Thymus (tissue), 11 donors: ENCODE measurements around the gene FAM3D. TPM values are rescaled to one million over a fixed set of nuclear protein-coding genes. Genes with fewer than 3 reads are reported as not detected.

Source experiments
- DNase-seq, 9 donors: peaks; one replicate each; pipeline ENCODE4 v3.0.0-alpha.2; 2013; ENCODE audit warnings: low spot score in 9 of 9, low read depth in 6 of 9, missing footprints in 1 of 9
- H3K27ac ChIP-seq, 2 donors: one replicate each; pipeline ENCODE4 v1.5.1; 2013; ENCODE audit warnings: control low read depth in 1 of 2, low read depth in 1 of 2, low read length in 1 of 2, mild to moderate bottlenecking in 1 of 2, moderate library complexity in 1 of 2
- H3K27me3 ChIP-seq, 2 donors: one replicate each; pipeline ENCODE4 v1.5.1; 2013; ENCODE audit warnings: low read length in 1 of 2; ENCODE audit not compliant: control insufficient read depth in 2 of 2, insufficient read depth in 1 of 2
- H3K36me3 ChIP-seq, 2 donors: one replicate each; pipeline ENCODE4 v1.5.1; 2013; ENCODE audit warnings: low read length in 1 of 2, mild to moderate bottlenecking in 1 of 2, moderate library complexity in 1 of 2; ENCODE audit not compliant: control insufficient read depth in 2 of 2, insufficient read depth in 2 of 2
- H3K4me1 ChIP-seq, 2 donors: one replicate each; pipeline ENCODE4 v1.5.1; 2013; ENCODE audit warnings: low read length in 2 of 2; ENCODE audit not compliant: control insufficient read depth in 2 of 2, insufficient read depth in 2 of 2
- H3K4me3 ChIP-seq, 2 donors: one replicate each; pipeline ENCODE4 v1.5.1; 2013; ENCODE audit warnings: low read length in 2 of 2, control low read depth in 1 of 2, mild to moderate bottlenecking in 1 of 2
- H3K9me3 ChIP-seq, 2 donors: one replicate each; pipeline ENCODE4 v1.5.1; 2013; ENCODE audit warnings: low read length in 1 of 2, mild to moderate bottlenecking in 1 of 2; ENCODE audit not compliant: control insufficient read depth in 2 of 2, insufficient read depth in 1 of 2
- WGBS: extraction: QIAGEN DNeasy Blood & Tissue Kit; methylation state at CpG from one replicate; pipeline ENCODE4 v1.1.7; 2013; 5-methylcytosine and 5-hydroxymethylcytosine counted together
- polyA plus RNA-seq: library from polyadenylated mRNA; stranded (reverse); fragments of 200-250 nt; gene quantifications from one replicate; pipeline ENCODE4 v1.2.3, GENCODE V29; 2013
- total RNA-seq: library from RNA; stranded (reverse); fragments of 120-200 nt; gene quantifications from one replicate; pipeline ENCODE4 v1.2.4, GENCODE V29; 2013
- donor health status: healthy.

FAM3D gene
- total and polyA plus RNA-seq, 2 donors, result 0.14 to 8.1 TPM

DNA sequence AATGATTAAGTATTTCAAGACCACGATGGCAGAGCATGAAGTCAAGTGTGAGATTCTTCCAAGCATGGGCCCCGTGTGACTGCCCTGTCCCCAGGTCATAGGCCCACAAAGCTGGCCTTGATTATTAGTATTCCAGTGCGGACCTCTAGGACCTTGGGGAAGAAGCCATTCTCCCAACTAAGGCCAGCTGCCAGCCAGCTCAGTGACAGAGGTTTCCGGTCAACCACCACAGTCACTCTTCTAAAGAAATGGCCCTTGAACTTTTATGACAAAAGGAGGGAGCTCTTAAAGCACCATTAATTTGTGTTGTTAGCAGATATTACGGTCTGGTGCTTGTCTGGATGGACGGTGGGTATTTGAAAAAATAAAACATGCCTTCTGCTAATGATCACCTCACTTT, 28.0 kb downstream of the FAM3D start:
- DNase-seq, result no peak
- Histone ChIP-seq H3K4me1 (peaks cover 0 to 2% of the 10 kb centered on the region in 2 donors), H3K36me3 (no peaks in the 10 kb centered on the region), H3K9me3 (no peaks in the 10 kb centered on the region), H3K4me3 (no peak overlapping the region), H3K27me3 (peaks cover 0 to 4% of the 10 kb centered on the region in 2 donors), H3K27ac (no peak overlapping the region)
- WGBS, result 79% methylated on average over 6 of the region's 6 CpGs

DNA sequence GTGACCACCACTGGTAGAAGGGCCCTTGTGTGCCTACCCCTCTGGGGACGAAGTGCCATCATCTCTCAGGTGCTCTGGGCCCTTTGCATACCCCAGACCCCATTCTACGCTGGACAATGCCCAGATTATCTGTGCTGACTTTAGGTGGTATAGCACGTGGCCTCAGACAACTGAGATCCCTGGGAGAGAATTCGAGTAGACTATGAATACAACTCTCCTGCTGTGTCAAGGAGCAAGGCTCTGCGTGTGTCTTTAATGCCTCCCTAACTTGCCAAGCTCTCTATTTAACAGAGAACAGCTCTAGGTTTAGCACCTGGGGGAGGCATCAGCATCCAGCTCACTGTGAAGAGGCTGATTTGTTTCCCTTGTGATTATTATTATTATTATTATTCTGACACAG, 29.1 kb downstream of the FAM3D start:
- no peaks in the 10 kb centered on the region for H3K36me3 ChIP-seq
- no peak overlapping the region for H3K4me3 ChIP-seq
- no peak for DNase-seq
- H3K27ac ChIP-seq, result no peak overlapping the region
- WGBS, result 90% methylated on average over 5 of the region's 5 CpGs
- peaks cover 0 to 2% of the 10 kb centered on the region in 2 donors for H3K4me1 ChIP-seq
- peaks cover 0 to 6% of the 10 kb centered on the region in 2 donors for H3K27me3 ChIP-seq
- H3K9me3 ChIP-seq, result no peaks in the 10 kb centered on the region

DNA sequence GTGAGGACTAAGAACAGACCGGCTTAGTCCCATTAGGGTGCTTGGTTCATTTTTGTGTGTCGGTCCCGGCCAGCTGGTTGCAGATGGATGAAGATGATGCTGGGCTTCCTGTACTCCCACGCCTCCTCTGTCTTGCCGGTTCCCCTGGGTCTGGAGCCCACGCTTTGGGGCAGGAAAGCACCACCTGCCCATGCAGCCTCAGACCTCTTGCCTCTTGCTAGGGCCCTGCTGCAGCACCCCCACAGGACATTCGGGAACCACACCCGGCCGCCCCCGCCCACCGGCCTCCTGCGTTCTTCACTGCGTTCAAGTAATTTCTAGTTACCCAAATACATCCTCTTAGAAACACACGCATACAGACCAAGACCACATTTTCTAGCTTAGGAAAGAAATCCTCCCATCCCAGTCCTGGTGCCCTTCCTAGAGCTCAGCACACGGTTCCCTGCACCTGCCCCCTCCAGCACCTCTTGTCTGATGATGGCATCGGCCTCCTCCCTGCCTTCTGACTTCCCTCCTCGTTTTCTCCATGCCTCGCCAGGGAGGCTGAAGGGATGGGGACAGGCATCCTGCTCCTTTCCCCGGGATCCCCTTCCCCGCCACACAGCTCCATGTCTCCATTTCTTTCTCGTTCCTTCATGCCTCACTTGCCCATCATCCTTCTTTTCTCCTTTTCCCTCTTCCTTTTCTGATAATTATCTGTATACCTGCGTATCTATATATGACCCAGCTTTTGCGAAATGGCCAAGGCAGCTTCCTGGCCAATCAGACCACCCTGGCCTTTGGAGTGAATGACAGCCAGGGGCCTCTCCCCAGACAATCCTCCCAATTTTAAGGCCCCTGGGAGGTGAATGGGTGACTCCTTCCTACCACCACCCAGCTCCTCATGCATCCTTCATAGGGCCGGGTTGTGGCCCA, 30.9 kb downstream of the FAM3D start:
- no peaks in the 10 kb centered on the region for H3K36me3 ChIP-seq
- whole genome bisulfite sequencing, result 94% methylated on average over 24 of the region's 24 CpGs
- H3K27me3 ChIP-seq, result peaks cover 0 to 6% of the 10 kb centered on the region in 2 donors
- H3K4me3 ChIP-seq, result no peak overlapping the region
- H3K9me3 ChIP-seq, result no peaks in the 10 kb centered on the region
- H3K27ac ChIP-seq, result no peak overlapping the region
- peaks cover 0 to 2% of the 10 kb centered on the region in 2 donors for H3K4me1 ChIP-seq
- DNase-seq, result no peak

DNA sequence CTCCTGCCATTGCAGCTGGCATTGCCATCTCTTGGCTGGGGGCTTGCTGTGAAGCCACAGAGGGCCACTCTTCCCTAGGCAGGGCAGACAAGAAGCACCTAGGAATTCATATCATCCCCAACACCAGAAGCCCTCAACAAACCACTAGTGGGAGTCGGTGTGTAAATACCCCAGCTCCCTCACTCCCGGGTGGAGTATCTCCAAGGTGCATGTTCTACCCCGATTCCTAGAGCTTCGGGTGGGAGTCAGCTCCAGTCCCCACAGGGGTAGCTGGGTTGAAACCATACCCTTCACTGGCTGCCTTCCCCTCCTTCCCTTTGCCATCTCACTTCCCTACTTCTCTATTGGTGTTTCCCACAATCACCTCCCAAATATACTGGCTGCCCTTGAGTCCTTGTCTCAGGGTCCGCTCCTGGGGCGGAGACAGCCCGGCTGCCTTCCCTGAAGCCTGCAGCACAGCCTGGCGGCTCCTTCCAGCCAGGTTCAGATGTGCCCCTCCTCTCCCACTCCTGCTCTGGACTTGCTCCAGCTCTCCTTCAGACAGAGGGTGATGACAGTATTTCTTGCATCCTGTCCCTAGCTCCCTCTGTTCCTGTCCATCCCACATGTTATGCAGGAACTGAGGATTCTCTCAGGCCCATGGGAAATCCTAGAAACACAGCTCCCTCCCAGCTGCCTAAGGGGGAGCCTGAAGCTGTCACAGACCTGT, 33.3 kb downstream of the FAM3D start:
- H3K36me3 ChIP-seq, result no peaks in the 10 kb centered on the region
- DNase-seq, result no peak
- no peak overlapping the region for H3K4me3 ChIP-seq
- H3K27me3 ChIP-seq, result peaks cover 0 to 4% of the 10 kb centered on the region in 2 donors
- H3K9me3 ChIP-seq, result no peaks in the 10 kb centered on the region
- H3K27ac ChIP-seq, result no peak overlapping the region
- WGBS, result 96% methylated on average over 8 of the region's 8 CpGs
- peaks cover 0 to 7% of the 10 kb centered on the region in 2 donors for H3K4me1 ChIP-seq

DNA sequence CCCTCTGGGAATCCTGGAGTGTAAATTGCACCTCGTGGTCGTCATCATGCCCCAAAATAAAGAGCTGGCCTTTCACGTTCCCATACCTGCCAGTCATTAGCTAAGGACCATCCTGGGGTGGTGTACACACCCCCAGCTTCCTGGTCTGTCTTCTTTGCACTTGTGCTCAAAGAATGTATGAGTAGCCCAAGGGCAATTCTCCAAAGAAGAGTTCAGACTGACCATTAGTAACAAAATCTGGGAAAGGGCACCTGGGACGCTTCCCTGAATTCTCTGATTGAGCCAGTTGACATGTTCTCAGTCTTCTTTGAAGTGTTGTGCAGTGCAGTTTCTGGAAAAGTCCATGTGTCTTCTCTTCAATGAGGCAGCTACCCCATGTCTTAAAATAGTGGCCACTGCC, 34.8 kb downstream of the FAM3D start:
- WGBS, result 44% methylated on average over 4 of the region's 4 CpGs
- H3K4me3 ChIP-seq, result no peak overlapping the region

DNA sequence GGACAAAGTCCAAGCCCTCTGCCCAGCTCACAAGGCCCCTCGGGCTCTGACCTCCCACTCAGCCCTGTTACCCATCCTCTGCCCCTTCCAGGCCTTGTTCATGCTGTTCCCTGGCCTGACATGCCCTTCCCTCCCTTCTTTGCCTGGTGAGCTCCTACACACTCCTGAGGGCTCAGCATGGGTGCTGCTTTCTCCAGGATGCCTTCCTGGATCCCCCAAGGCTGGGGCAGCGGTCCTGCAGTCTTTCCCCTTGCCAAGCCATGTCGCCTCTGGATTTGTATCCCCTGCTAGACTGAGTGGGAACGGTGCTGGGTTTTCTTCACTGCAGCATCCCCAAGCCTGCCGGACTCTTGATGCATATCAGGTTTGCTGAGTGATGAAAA, 35.9 kb downstream of the FAM3D start:
- peaks cover 0 to 7% of the 10 kb centered on the region in 2 donors for H3K4me1 ChIP-seq
- 85% methylated on average over 5 of the region's 5 CpGs for WGBS
- H3K27me3 ChIP-seq, result peaks cover 0 to 4% of the 10 kb centered on the region in 2 donors
- H3K9me3 ChIP-seq, result no peaks in the 10 kb centered on the region
- H3K4me3 ChIP-seq, result no peak overlapping the region
- H3K27ac ChIP-seq, result no peak overlapping the region
- DNase-seq, result no peak
- H3K36me3 ChIP-seq, result no peaks in the 10 kb centered on the region

More for the DNA sequence above, 34.8 kb downstream of the FAM3D start:
- peaks cover 0 to 7% of the 10 kb centered on the region in 2 donors for H3K4me1 ChIP-seq
- no peaks in the 10 kb centered on the region for H3K9me3 ChIP-seq
- H3K36me3 ChIP-seq, result no peaks in the 10 kb centered on the region
- no peak overlapping the region for H3K27ac ChIP-seq
- H3K27me3 ChIP-seq, result peaks cover 0 to 4% of the 10 kb centered on the region in 2 donors
- no peak for DNase-seq

DNA sequence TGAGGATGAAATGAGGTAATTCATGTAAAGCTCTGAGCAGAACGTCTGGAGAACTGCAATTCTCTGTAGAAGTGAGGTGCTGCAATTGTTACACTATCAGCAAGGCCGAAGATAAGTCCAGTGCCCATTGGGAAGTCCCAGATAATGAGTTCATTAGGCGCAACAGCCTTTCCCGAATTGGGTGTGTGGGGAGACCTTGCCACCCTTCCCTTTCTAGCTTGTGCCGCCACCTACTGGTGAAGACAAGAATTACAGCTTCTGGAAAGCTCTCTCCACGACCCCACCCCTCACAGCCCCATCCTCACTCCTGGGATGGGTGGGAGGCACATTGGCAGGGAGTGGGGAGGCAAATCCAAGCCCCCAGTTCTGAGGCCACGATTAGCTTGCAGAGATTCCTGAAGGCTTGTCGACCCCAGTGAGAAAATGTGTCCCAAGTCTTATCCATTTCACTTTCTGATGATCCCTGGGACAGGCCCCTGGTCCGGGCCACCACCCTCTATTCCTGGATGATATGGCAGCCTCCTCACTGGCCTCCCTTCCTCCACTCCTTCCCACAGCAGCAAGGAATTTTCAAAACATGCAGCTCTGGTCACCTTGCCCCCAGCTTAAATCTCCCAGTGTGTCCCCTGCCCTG, 36.4 kb downstream of the FAM3D start:
- Histone ChIP-seq H3K27me3 (peaks cover 0 to 2% of the 10 kb centered on the region in 2 donors), H3K4me3 (no peak overlapping the region), H3K4me1 (peaks cover 0 to 7% of the 10 kb centered on the region in 2 donors), H3K27ac (no peak overlapping the region), H3K9me3 (no peaks in the 10 kb centered on the region), H3K36me3 (no peaks in the 10 kb centered on the region)
- WGBS, result 20% methylated on average over 9 of the region's 9 CpGs
- DNase-seq, result peak in 8 of 9 donors; percentile 13 to 72 (median 38)

DNA sequence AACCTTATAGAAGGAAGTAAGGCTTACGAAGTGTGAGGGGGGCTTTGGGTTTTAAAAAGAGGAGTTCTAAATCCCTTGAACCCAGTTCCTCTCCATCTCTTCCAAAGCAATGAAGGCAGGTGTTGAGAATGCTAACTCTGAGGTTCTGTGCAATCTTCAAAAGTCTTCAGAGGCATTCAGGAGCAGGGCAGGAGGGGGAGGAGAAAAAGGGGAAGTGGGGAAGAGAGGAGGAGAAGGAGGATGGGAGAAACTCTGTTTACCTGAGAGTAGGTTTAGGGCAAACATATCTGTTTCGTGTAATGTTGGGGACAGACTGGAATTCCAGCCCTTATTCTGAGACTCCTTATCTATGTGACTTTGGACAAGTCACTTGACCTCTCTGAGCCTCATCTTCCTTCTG, 36.9 kb downstream of the FAM3D start:
- Histone ChIP-seq H3K36me3 (no peaks in the 10 kb centered on the region), H3K27me3 (peaks cover 0 to 2% of the 10 kb centered on the region in 2 donors), H3K4me1 (peaks cover 0 to 7% of the 10 kb centered on the region in 2 donors), H3K9me3 (no peaks in the 10 kb centered on the region), H3K27ac (no peak overlapping the region), H3K4me3 (no peak overlapping the region)
- 64% methylated on average over 2 of the region's 2 CpGs for WGBS
- no peak for DNase-seq
